GM21737 (cell line): ENCODE measurements around the gene UBQLN3.

Experiments
- ATAC-seq: cut with Tn5 transposase; IDR thresholded peaks from one replicate; pipeline ENCODE4 v1.9.1; 2021; ENCODE audit warnings: mild to moderate bottlenecking, moderate library complexity; ENCODE audit not compliant: unreplicated experiment

UBQLN3 gene

GRCh38 chr11:5507177-5507932 is 2.4 kb downstream of the UBQLN3 start:
- no peak for ATAC-seq

GRCh38 chr11:5505363-5506048 is 4.3 kb downstream of the UBQLN3 start:
- no peak for ATAC-seq

- no peak for ATAC-seq
Observed at GRCh38 chr11:5504403-5504921, 5.3 kb downstream of the UBQLN3 start.

- ATAC-seq = no peak
Observed at GRCh38 chr11:5500393-5500801, 9.4 kb downstream of the UBQLN3 start.

- no peak for ATAC-seq
Observed at GRCh38 chr11:5499671-5500070, 10.1 kb downstream of the UBQLN3 start.

GRCh38 chr11:5489576-5490357 is 20.0 kb downstream of the UBQLN3 start:
- ATAC-seq = no peak

GRCh38 chr11:5488798-5489399 is 20.9 kb downstream of the UBQLN3 start:
- ATAC-seq = no peak

- ATAC-seq = no peak
Observed at GRCh38 chr11:5488385-5488784, 21.4 kb downstream of the UBQLN3 start, which contains the start of gene OR52D1. Gene OR52D1, plus strand, starts transcription at chr11:5488685. Its CDS starts 22 bp downstream, at chr11:5488707.

GRCh38 chr11:5486421-5486820 is 23.3 kb downstream of the UBQLN3 start:
- no peak for ATAC-seq

- no peak for ATAC-seq
Observed at GRCh38 chr11:5486003-5486402, 23.8 kb downstream of the UBQLN3 start.

- ATAC-seq = peak; percentile 81
Observed at GRCh38 chr11:5476186-5476819, 33.5 kb downstream of the UBQLN3 start.

GRCh38 chr11:5473921-5474320 is 35.8 kb downstream of the UBQLN3 start:
- no peak for ATAC-seq

- no peak for ATAC-seq
Observed at GRCh38 chr11:5467527-5467926, 42.2 kb downstream of the UBQLN3 start.

GRCh38 chr11:5460983-5461621 is 48.7 kb downstream of the UBQLN3 start:
- ATAC-seq = no peak
